H1 (cell line): ENCODE results near the gene APOC1. TPM values are rescaled to one million over a fixed set of nuclear protein-coding genes. Genes with fewer than 3 reads are reported as not detected.

ENCODE experiments used
- CTCF ChIA-PET: fragments of 300-600 bp; sonication (Branson Sonifier 250); formaldehyde crosslinking; loops from one replicate; lab custom pipeline; 2021; ENCODE audit not compliant: partially characterized antibody; lab: Charles Lee
- POLR2A ChIA-PET: fragments of 300-600 bp; sonication (Branson Sonifier 250); formaldehyde crosslinking; loops from one replicate; lab custom pipeline; 2021; ENCODE audit warnings: inconsistent platforms; ENCODE audit not compliant: partially characterized antibody; lab: Charles Lee
- DNase-seq, 2 experiments: peaks; one replicate each; pipeline versions ENCODE4 v3.0.0 to v3.0.0-alpha.2; 2010 to 2022; ENCODE audit warnings: low spot score in 2 of 2, low read depth in 1 of 2, mixed read lengths in 1 of 2
- FAIRE-seq: peaks from 2 replicates; lab custom pipeline; 2011; peaks lifted over from hg19 to GRCh38; lab: Jason Lieb, UNC
- H2AFZ ChIP-seq: 2 replicates; pipeline ENCODE4 v1.8.1; 2012; ENCODE audit warnings: low read length, inconsistent platforms
- H2AK5ac ChIP-seq: 2 replicates; pipeline ENCODE4 v1.6.1; 2013; ENCODE audit warnings: low read depth, low read length
- H2BK120ac ChIP-seq: replicated peaks from 2 replicates; pipeline ENCODE3; 2013; ENCODE audit warnings: low read depth, low read length, inconsistent platforms
- H2BK12ac ChIP-seq: 2 replicates; pipeline ENCODE4 v1.6.1; 2013; ENCODE audit warnings: low read depth, low read length
- H2BK15ac ChIP-seq: 2 replicates; pipeline ENCODE4 v1.6.1; 2013; ENCODE audit warnings: low read length
- H2BK20ac ChIP-seq: 2 replicates; pipeline ENCODE4 v1.6.1; 2013; ENCODE audit warnings: low read length
- H2BK5ac ChIP-seq: 2 replicates; pipeline ENCODE4 v1.6.1; 2013; ENCODE audit warnings: low read depth, low read length
- H3K14ac ChIP-seq: 2 replicates; pipeline ENCODE4 v1.6.1; 2013; ENCODE audit warnings: inconsistent platforms; ENCODE audit not compliant: insufficient read length
- H3K18ac ChIP-seq: 2 replicates; pipeline ENCODE4 v1.6.1; 2013; ENCODE audit warnings: low read length; ENCODE audit errors: extremely low read depth
- H3K23ac ChIP-seq: 2 replicates; pipeline ENCODE4 v1.6.1; 2013; ENCODE audit warnings: inconsistent platforms; ENCODE audit not compliant: insufficient read length
- H3K23me2 ChIP-seq: 2 replicates; pipeline ENCODE4 v1.6.1; 2013; ENCODE audit warnings: low read depth, low read length
- H3K27ac ChIP-seq: 2 replicates; pipeline ENCODE4 v1.6.1; 2011; ENCODE audit warnings: low read depth, low read length, inconsistent platforms
- H3K27me3 ChIP-seq, 4 experiments: replicated peaks in 1 of 4; 1 replicate in 1 of 4; 2 replicates in 3 of 4; pipeline versions ENCODE4 v1.6.1 to v1.8.1; 2011 to 2013; ENCODE audit warnings: low read length in 3 of 4, mild to moderate bottlenecking in 3 of 4, inconsistent platforms in 2 of 4, mixed read lengths in 2 of 4, moderate library complexity in 1 of 4; ENCODE audit not compliant: control insufficient read depth in 3 of 4, insufficient read depth in 3 of 4; ENCODE audit errors: extremely low read depth in 1 of 4
- H3K36me3 ChIP-seq, 4 experiments: 2 replicates each; pipeline versions ENCODE4 v1.6.1 to v1.8.1; 2011 to 2013; ENCODE audit warnings: mild to moderate bottlenecking in 4 of 4, low read length in 3 of 4, moderate library complexity in 2 of 4, control low read depth in 1 of 4, inconsistent platforms in 1 of 4; ENCODE audit not compliant: insufficient read depth in 4 of 4, control insufficient read depth in 2 of 4
- H3K4ac ChIP-seq: replicated peaks from 2 replicates; pipeline ENCODE3; 2013; ENCODE audit warnings: low read length, low read depth, mixed read lengths, inconsistent platforms; ENCODE audit not compliant: insufficient read length
- H3K4me1 ChIP-seq, 4 experiments: replicated peaks in 1 of 4; 1 replicate in 1 of 4; 2 replicates in 3 of 4; pipeline versions ENCODE4 v1.6.1 to v1.8.1; 2011 to 2013; ENCODE audit warnings: low read length in 3 of 4, inconsistent platforms in 2 of 4, mixed read lengths in 1 of 4; ENCODE audit not compliant: insufficient read depth in 4 of 4, control insufficient read depth in 3 of 4
- H3K4me2 ChIP-seq, 2 experiments: 2 replicates each; pipeline versions ENCODE4 v1.6.1 to v1.8.1; 2011 to 2013; ENCODE audit warnings: low read depth in 2 of 2, low read length in 2 of 2, control low read depth in 1 of 2, inconsistent platforms in 1 of 2, mild to moderate bottlenecking in 1 of 2; ENCODE audit not compliant: insufficient read depth in 1 of 2
- H3K4me3 ChIP-seq, 4 experiments: fragments of 200-600, 300-600 bp in 1 of 4; sonication (generic), shearing (Covaris generic), sonication (Bioruptor Twin) in 1 of 4; 2 replicates each; pipeline versions ENCODE4 v1.5.1 to v1.8.1; 2011 to 2016; ENCODE audit warnings: low read length in 4 of 4, low read depth in 3 of 4, control low read depth in 2 of 4, inconsistent platforms in 2 of 4, mild to moderate bottlenecking in 2 of 4, mixed read lengths in 1 of 4, moderate library complexity in 1 of 4; ENCODE audit not compliant: insufficient read depth in 2 of 4; ENCODE audit errors: extremely low read depth in 1 of 4
- H3K56ac ChIP-seq: replicated peaks from 2 replicates; pipeline ENCODE3; 2013; ENCODE audit warnings: low read depth, mild to moderate bottlenecking, mixed read lengths, low read length, inconsistent platforms; ENCODE audit not compliant: insufficient read length
- H3K79me1 ChIP-seq: 2 replicates; pipeline ENCODE4 v1.6.1; 2013; ENCODE audit warnings: low read depth, low read length, control low read depth
- H3K79me2 ChIP-seq, 2 experiments: 2 replicates each; pipeline versions ENCODE4 v1.6.1 to v1.8.1; 2012 to 2013; ENCODE audit warnings: low read length in 2 of 2, mild to moderate bottlenecking in 2 of 2, inconsistent platforms in 1 of 2; ENCODE audit not compliant: insufficient read depth in 2 of 2, control insufficient read depth in 1 of 2
- H3K9ac ChIP-seq, 4 experiments: replicated peaks in 1 of 4; 1 replicate in 1 of 4; 2 replicates in 3 of 4; pipeline versions ENCODE4 v1.6.1 to v1.8.1; 2011 to 2013; ENCODE audit warnings: low read depth in 3 of 4, low read length in 3 of 4, control low read depth in 2 of 4, mild to moderate bottlenecking in 2 of 4, moderate library complexity in 2 of 4, inconsistent platforms in 1 of 4; ENCODE audit errors: extremely low read depth in 1 of 4
- H3K9me3 ChIP-seq, 2 experiments: 2 replicates each; pipeline versions ENCODE4 v1.6.1 to v1.8.1; 2012 to 2013; ENCODE audit warnings: mild to moderate bottlenecking in 2 of 2, moderate library complexity in 2 of 2, control low read depth in 1 of 2, inconsistent platforms in 1 of 2, low read depth in 1 of 2, low read length in 1 of 2, mixed read lengths in 1 of 2; ENCODE audit not compliant: insufficient read depth in 2 of 2
- H4K20me1 ChIP-seq, 2 experiments: replicated peaks in 1 of 2; 2 replicates each; pipeline versions ENCODE3 to v1.8.1; 2011 to 2013; ENCODE audit warnings: inconsistent platforms in 2 of 2, low read length in 2 of 2, mild to moderate bottlenecking in 1 of 2; ENCODE audit not compliant: insufficient read depth in 2 of 2, control insufficient read depth in 1 of 2
- H4K5ac ChIP-seq: 2 replicates; pipeline ENCODE4 v1.6.1; 2013; ENCODE audit warnings: low read length, low read depth, mixed read lengths, inconsistent platforms; ENCODE audit not compliant: insufficient read length
- H4K8ac ChIP-seq: 2 replicates; pipeline ENCODE4 v1.8.0; 2013; ENCODE audit warnings: mild to moderate bottlenecking, moderate library complexity, low read length, inconsistent platforms; ENCODE audit not compliant: insufficient read depth; ENCODE audit errors: extremely low read depth
- H4K91ac ChIP-seq: replicated peaks from 2 replicates; pipeline ENCODE3; 2013; ENCODE audit warnings: low read length, mixed read lengths, inconsistent platforms; ENCODE audit not compliant: insufficient read length
- BACH1 ChIP-seq: IDR thresholded peaks from 2 replicates; pipeline ENCODE4 v1.6.1; 2012; ENCODE audit warnings: low read length, improper control_type of control experiment
- CBX8 ChIP-seq: fragments of 300-800, 300-1000 bp; sonication (generic); IDR thresholded peaks from 2 replicates; pipeline ENCODE4 v1.7.1; 2016; ENCODE audit warnings: low read depth, low read length, borderline replicate concordance
- CREB1 ChIP-seq: IDR thresholded peaks from 2 replicates; pipeline ENCODE4 v1.6.1; 2012; ENCODE audit warnings: inconsistent platforms
- EP300 ChIP-seq, 2 experiments: IDR thresholded peaks; 1 replicate in 1 of 2; 2 replicates in 1 of 2; pipeline ENCODE4 v1.6.1; 2011 to 2012; ENCODE audit warnings: low read depth in 2 of 2, low read length in 2 of 2, mild to moderate bottlenecking in 2 of 2, borderline replicate concordance in 1 of 2, inconsistent platforms in 1 of 2, moderate library complexity in 1 of 2
- KDM4A ChIP-seq: IDR thresholded peaks from one replicate; pipeline ENCODE4 v1.7.1; 2012; ENCODE audit warnings: low read depth, mild to moderate bottlenecking, moderate library complexity, low read length, inconsistent platforms; ENCODE audit not compliant: severe bottlenecking
- RFX5 ChIP-seq: IDR thresholded peaks from 2 replicates; pipeline ENCODE4 v1.6.1; 2011; ENCODE audit warnings: low read depth, low read length, improper control_type of control experiment, borderline replicate concordance
- SP4 ChIP-seq: IDR thresholded peaks from 2 replicates; pipeline ENCODE4 v1.6.1; 2012; ENCODE audit warnings: low read length, inconsistent platforms
- WGBS, 2 experiments: shearing (Covaris generic) in 1 of 2; methylation state at CpG; one replicate each; pipeline versions ENCODE4 v1.1.6 to v1.1.7; 2013 to 2015; ENCODE audit warnings: low lambda C conversion rate in 2 of 2, mixed read lengths in 2 of 2, inconsistent platforms in 1 of 2, low coverage in 1 of 2, missing lambda C conversion rate in 1 of 2; ENCODE audit not compliant: insufficient replicate concordance in 2 of 2, insufficient coverage in 1 of 2, insufficient read length in 1 of 2; ENCODE audit errors: extremely low coverage in 1 of 2, missing lambda C conversion rate in 1 of 2; 5-methylcytosine and 5-hydroxymethylcytosine counted together
- polyA plus RNA-seq, 7 experiments: library from polyadenylated mRNA; depleted of rRNA in 3 of 7; stranded (reverse) in 5 of 7; unstranded in 2 of 7; fragments of >200 nt in 5 of 7; fragments of 200-250 nt in 2 of 7; gene quantifications; 1 replicate in 5 of 7; 2 replicates in 1 of 7; 4 replicates in 1 of 7; pipeline versions ENCODE4 v1.2.1 to v1.2.3, GENCODE V29; 2011 to 2013; ENCODE audit warnings: missing spikeins in 2 of 7, mixed read lengths in 2 of 7
- total RNA-seq: library from RNA; stranded (reverse); fragmentation: NEBNext Ultra II Directional; extraction: Animal tissue kit (Norgen Biotek cat#: 25700); gene quantifications from 2 replicates; pipeline ENCODE4 v1.2.1, GENCODE V29; 2021

The APOC1 gene
- total and polyA plus RNA-seq, 2 of the 8 experiments (the other 6 are each of a cell fraction or from before 2014, with no cell fraction given), result 55.8 to 78.2 TPM

DNA sequence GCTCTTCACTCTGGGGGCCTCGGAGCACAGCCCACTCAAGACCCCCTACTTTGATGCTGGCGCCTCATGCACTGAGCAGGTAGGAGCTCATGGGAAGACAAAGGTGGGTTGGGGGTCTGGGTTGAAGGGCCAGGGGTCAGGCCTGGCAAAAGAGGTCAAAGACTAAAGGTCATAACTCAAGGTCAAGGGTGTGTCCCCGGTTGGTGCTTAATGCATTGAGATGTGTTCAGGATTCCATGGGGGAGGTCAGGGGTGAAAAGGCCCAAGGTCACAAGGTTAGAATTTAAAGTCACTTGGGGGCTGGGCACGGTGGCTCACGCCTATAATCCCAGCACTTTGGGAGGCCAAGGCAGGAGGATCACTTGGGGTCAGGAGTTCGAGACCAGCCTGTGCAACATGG lies 28.3 kb upstream of the APOC1 start:
- H2BK120ac ChIP-seq, result no peak overlapping the region
- no peak overlapping the region for H3K56ac ChIP-seq
- no peaks in the 10 kb centered on the region for H3K9me3 ChIP-seq
- H4K8ac ChIP-seq, result peak overlapping the region; percentile 51; the same call in 1 of the 2 replicates
- H3K9ac ChIP-seq, result no peak overlapping the region
- ChIA-PET CTCF (interaction anchor here (0.8 to 1.1 kb wide), 2 partner anchors 8 to 58 kb away, joined by 4 read pairs; no protein-coding TSS in a partner anchor), POLR2A (interaction anchor here (0.6 to 13.6 kb wide), 7 partner anchors 10 to 206 kb away, joined by 3 to 109 read pairs (median 3); partner anchors contain the start of gene APOE)
- no peak overlapping the region for H4K91ac ChIP-seq
- H2BK20ac ChIP-seq, result no peak overlapping the region
- no peak overlapping the region for H3K4me2 ChIP-seq
- H2BK12ac ChIP-seq, result no peak overlapping the region
- H3K4me3 ChIP-seq, result no peak overlapping the region
- H3K23ac ChIP-seq, result no peak overlapping the region
- no peak overlapping the region for H3K27ac ChIP-seq
- 91% methylated on average over 6 of the region's 6 CpGs; no CpG with 5 or more reads in 1 of the 2 experiments for WGBS, 2 experiments
- H2BK5ac ChIP-seq, result no peak overlapping the region
- no peak overlapping the region for H2BK15ac ChIP-seq
- H3K23me2 ChIP-seq, result peaks cover 9% of the 10 kb centered on the region
- H3K4me1 ChIP-seq, result peaks cover 0 to 6% (median 0%) of the 10 kb centered on the region in 4 experiments; a peak in 2 of 7 replicates
- H4K20me1 ChIP-seq, result peaks cover 3 to 6% of the 10 kb centered on the region in 2 experiments
- H3K14ac ChIP-seq, result no peak overlapping the region
- TF ChIP-seq EP300 (IDR thresholded peaks at IDR 0.05; ENCODE audit: borderline replicate concordance in 1 of 2, low read depth in 2 of 2, low read length in 2 of 2), result no peak
- no peak for TF ChIP-seq CREB1
- TF ChIP-seq KDM4A, result no peak
- TF ChIP-seq BACH1, result no peak
- TF ChIP-seq SP4, result no peak
- no peak for TF ChIP-seq CBX8
- TF ChIP-seq RFX5, result no peak
- H3K18ac ChIP-seq, result no peak overlapping the region
- H3K4ac ChIP-seq, result no peak overlapping the region
- no peak overlapping the region for H2AK5ac ChIP-seq
- H3K27me3 ChIP-seq, result no peaks in the 10 kb centered on the region
- H4K5ac ChIP-seq, result no peak overlapping the region
- DNase-seq, result no peak
- H3K79me2 ChIP-seq, result no peaks in the 10 kb centered on the region
- no peaks in the 10 kb centered on the region for H3K79me1 ChIP-seq
- peaks cover 6 to 45% (median 15%) of the 10 kb centered on the region in 4 experiments; a peak in 6 of 8 replicates for H3K36me3 ChIP-seq
- H2AFZ ChIP-seq, result no peak overlapping the region
- FAIRE-seq, result no peak
